Measurements from ENCODE around the gene BDKRB1.

DNA sequence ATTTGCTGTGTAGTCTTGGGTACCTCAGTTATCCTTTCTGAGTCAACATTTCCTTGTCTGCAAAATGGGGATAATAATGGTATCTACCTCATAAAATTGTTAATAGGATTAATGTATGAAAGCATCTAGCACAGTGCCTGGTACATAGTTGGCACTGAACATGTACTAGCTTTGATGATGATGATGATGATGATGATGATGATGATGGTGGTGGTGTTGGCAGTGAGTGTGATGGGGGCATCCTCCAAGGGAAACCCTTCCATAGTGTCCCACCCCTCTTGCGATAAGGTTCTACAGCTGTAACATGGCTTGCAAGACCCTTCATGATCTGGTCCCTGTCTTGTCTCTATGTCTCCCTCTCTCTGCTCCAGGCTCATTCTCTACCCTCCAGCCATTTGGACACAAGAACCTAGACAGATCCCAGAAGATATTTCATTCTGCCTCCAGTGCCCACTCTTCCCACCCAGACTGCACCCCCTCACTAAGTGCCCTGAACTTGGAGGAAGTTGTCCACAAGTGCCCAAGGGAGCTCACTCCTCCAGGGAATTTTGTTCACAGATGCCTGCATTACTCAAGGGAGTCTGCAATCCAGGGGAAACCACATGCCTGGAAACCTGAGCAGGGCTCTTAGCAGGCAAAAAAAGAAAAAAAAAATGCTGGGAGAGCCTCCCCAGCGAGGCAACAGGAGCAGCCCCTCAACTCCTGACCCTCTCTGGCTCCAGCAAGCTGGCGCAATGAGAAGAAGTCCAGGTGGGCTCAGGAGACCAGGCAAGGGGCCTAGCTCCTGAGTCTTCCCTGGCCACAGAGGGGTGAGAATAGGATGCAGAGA, 10.1 kb upstream of the BDKRB1 start:
- TF ChIP-seq, protein P1, sequence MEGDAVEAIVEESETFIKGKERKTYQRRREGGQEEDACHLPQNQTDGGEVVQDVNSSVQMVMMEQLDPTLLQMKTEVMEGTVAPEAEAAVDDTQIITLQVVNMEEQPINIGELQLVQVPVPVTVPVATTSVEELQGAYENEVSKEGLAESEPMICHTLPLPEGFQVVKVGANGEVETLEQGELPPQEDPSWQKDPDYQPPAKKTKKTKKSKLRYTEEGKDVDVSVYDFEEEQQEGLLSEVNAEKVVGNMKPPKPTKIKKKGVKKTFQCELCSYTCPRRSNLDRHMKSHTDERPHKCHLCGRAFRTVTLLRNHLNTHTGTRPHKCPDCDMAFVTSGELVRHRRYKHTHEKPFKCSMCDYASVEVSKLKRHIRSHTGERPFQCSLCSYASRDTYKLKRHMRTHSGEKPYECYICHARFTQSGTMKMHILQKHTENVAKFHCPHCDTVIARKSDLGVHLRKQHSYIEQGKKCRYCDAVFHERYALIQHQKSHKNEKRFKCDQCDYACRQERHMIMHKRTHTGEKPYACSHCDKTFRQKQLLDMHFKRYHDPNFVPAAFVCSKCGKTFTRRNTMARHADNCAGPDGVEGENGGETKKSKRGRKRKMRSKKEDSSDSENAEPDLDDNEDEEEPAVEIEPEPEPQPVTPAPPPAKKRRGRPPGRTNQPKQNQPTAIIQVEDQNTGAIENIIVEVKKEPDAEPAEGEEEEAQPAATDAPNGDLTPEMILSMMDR (IDR thresholded peaks at IDR 0.05), result no peak
- no peak for TF ChIP-seq POLR2A (IDR thresholded peaks at IDR 0.05)
